A673 (cell line): ENCODE data around the gene SLC25A36.

Experiments
- CTCF ChIP-seq: fragments of 300-800, 200-600 bp; sonication (generic); conservative IDR thresholded peaks from 2 replicates; pipeline ENCODE4 v1.5.1; 2017; ENCODE audit warnings: low read depth, mild to moderate bottlenecking, antibody characterized with exemption, low read length, moderate library complexity, mixed read lengths
- EZH2 ChIP-seq: fragments of 200-600 bp; sonication (generic); IDR thresholded peaks from 2 replicates; pipeline ENCODE4 v1.6.1; 2017; ENCODE audit warnings: borderline replicate concordance, low read depth, mild to moderate bottlenecking, mixed read lengths, antibody characterized with exemption, low read length; ENCODE audit not compliant: poor library complexity, severe bottlenecking

- no peak for TF ChIP-seq CTCF
- TF ChIP-seq EZH2: no peak
Observed at GRCh38 chr3:140953028-140953960, 11.7 kb downstream of the SLC25A36 start.
